ENCODE data around the gene LSM6. TPM values are rescaled to one million over a fixed set of nuclear protein-coding genes. Genes with fewer than 3 reads are reported as not detected.

LSM6 gene
- total and polyA plus RNA-seq, 2 experiments from 2014 or later: 70.4 to 238 TPM

DNA sequence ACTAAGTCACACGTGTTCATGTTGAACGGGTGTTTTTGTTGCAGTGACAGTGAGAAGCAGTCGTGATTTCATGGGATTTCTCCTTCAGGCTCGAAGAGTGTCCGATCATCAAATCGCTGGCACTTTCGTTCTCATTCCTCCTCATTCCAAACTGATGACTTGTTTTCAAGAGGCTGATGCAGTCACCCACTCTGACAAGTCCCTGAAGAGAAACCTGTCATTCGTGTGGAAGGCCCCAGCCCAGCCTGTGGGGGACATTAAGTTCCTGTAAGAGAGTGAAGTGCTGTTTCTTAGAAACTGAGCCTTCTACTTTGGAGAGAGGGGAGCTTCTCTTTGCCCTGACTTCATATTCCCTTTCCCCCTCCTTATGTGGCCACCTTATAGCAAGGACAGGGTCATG is 46.8 kb downstream of the LSM6 start:
- no peaks in the 10 kb centered on the region for H3K27me3 ChIP-seq (ENCODE audit: insufficient read depth)
- H3K4me3 ChIP-seq: no peak overlapping the region
- H3K27ac ChIP-seq (ENCODE audit: low read depth): no peak overlapping the region
- no peaks in the 10 kb centered on the region for H3F3A ChIP-seq (replicated peaks; ENCODE audit: low read depth)
- Mint-ChIP-seq H3K27ac (peak overlapping the region; percentile 48; the same call in 1 of the 2 replicates), H3K9me3 (no peaks in the 10 kb centered on the region), H3K27me3 (ENCODE audit: insufficient read depth, low read depth, poor library complexity) (peaks cover 2% of the 10 kb centered on the region), H3K4me1 (peaks cover 4% of the 10 kb centered on the region; the same call in 1 of the 3 replicates), H3K36me3 (ENCODE audit: low read depth) (no peaks in the 10 kb centered on the region), H3K4me3 (no peak overlapping the region)
- no peak for DNase-seq (ENCODE audit: low spot score)
- H3K4me2 ChIP-seq: no peak overlapping the region
- TF ChIP-seq JUNB (IDR thresholded peaks at IDR 0.05; ENCODE audit: unreplicated experiment): no peak
- no peaks in the 10 kb centered on the region for H4K20me1 ChIP-seq (replicated peaks; ENCODE audit: insufficient read depth)
- ATAC-seq: no peak
- peak overlapping the region; percentile 47; the same call in 1 of the 2 replicates for H2AFZ ChIP-seq
- no peaks in the 10 kb centered on the region for H3K36me3 ChIP-seq (ENCODE audit: insufficient read depth)
- no peaks in the 10 kb centered on the region for H3K4me1 ChIP-seq (ENCODE audit: insufficient read depth)
- no peaks in the 10 kb centered on the region for H3K9me2 ChIP-seq (ENCODE audit: insufficient read depth)
- no peaks in the 10 kb centered on the region for H3K79me2 ChIP-seq (replicated peaks; ENCODE audit: insufficient read depth)

GRCh38 chr4:146224326-146224966 is 48.9 kb downstream of the LSM6 start:
- DNase-seq (ENCODE audit: low spot score) (no peak), ATAC-seq (no peak)
- no peaks in the 10 kb centered on the region for H3K36me3 ChIP-seq (ENCODE audit: insufficient read depth)
- Mint-ChIP-seq H3K27ac (no peak overlapping the region), H3K9me3 (no peaks in the 10 kb centered on the region), H3K27me3 (ENCODE audit: insufficient read depth, low read depth, poor library complexity) (peaks cover 2% of the 10 kb centered on the region), H3K4me3 (no peak overlapping the region), H3K4me1 (no peaks in the 10 kb centered on the region), H3K36me3 (ENCODE audit: low read depth) (no peaks in the 10 kb centered on the region)
- H3K4me1 ChIP-seq (ENCODE audit: insufficient read depth): no peaks in the 10 kb centered on the region
- H3K27me3 ChIP-seq (ENCODE audit: insufficient read depth): no peaks in the 10 kb centered on the region
- H3K4me3 ChIP-seq: no peak overlapping the region
- no peak overlapping the region for H3K4me2 ChIP-seq
- peak overlapping the region; percentile 91 for H2AFZ ChIP-seq
- H3K79me2 ChIP-seq (replicated peaks; ENCODE audit: insufficient read depth): no peaks in the 10 kb centered on the region
- no peak overlapping the region for H3K27ac ChIP-seq (ENCODE audit: low read depth)
- TF ChIP-seq JUNB (IDR thresholded peaks at IDR 0.05; ENCODE audit: unreplicated experiment) (no peak), EZH2phosphoT487 (IDR thresholded peaks at IDR 0.05; ENCODE audit: unreplicated experiment) (no peak), POLR2AphosphoS5 (IDR thresholded peaks at IDR 0.05; ENCODE audit: low read depth) (no peak), NANOG (IDR thresholded peaks at IDR 0.05; ENCODE audit: borderline replicate concordance) (no peak), CREB1 (CRISPR knock-in tag; IDR thresholded peaks at IDR 0.05; ENCODE audit: low read depth) (no peak), STAT1 (IDR thresholded peaks at IDR 0.05; ENCODE audit: unreplicated experiment) (no peak)
- TF ChIP-seq, protein P1, sequence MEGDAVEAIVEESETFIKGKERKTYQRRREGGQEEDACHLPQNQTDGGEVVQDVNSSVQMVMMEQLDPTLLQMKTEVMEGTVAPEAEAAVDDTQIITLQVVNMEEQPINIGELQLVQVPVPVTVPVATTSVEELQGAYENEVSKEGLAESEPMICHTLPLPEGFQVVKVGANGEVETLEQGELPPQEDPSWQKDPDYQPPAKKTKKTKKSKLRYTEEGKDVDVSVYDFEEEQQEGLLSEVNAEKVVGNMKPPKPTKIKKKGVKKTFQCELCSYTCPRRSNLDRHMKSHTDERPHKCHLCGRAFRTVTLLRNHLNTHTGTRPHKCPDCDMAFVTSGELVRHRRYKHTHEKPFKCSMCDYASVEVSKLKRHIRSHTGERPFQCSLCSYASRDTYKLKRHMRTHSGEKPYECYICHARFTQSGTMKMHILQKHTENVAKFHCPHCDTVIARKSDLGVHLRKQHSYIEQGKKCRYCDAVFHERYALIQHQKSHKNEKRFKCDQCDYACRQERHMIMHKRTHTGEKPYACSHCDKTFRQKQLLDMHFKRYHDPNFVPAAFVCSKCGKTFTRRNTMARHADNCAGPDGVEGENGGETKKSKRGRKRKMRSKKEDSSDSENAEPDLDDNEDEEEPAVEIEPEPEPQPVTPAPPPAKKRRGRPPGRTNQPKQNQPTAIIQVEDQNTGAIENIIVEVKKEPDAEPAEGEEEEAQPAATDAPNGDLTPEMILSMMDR (conservative IDR thresholded peaks at IDR 0.05; ENCODE audit: low read depth in 2 of 2): no peak
- no peaks in the 10 kb centered on the region for H3F3A ChIP-seq (replicated peaks; ENCODE audit: low read depth)
- no peaks in the 10 kb centered on the region for H3K9me2 ChIP-seq (ENCODE audit: insufficient read depth)
- no peaks in the 10 kb centered on the region for H4K20me1 ChIP-seq (replicated peaks; ENCODE audit: insufficient read depth)

- Histone ChIP-seq H3K9me2 (ENCODE audit: insufficient read depth) (no peaks in the 10 kb centered on the region; the same call in 1 of the 2 replicates), H3K36me3 (ENCODE audit: insufficient read depth) (no peaks in the 10 kb centered on the region), H3K27me3 (ENCODE audit: insufficient read depth) (no peaks in the 10 kb centered on the region), H3K4me3 (no peak overlapping the region), H3K27ac (ENCODE audit: low read depth) (no peak overlapping the region), H3K4me2 (no peak overlapping the region), H4K20me1 (replicated peaks; ENCODE audit: insufficient read depth) (no peaks in the 10 kb centered on the region), H3K79me2 (replicated peaks; ENCODE audit: insufficient read depth) (no peaks in the 10 kb centered on the region), H2AFZ (no peak overlapping the region), H3K4me1 (ENCODE audit: insufficient read depth) (no peaks in the 10 kb centered on the region), H3F3A (replicated peaks; ENCODE audit: low read depth) (no peaks in the 10 kb centered on the region)
- Mint-ChIP-seq H3K9me3 (peaks cover 2% of the 10 kb centered on the region; the same call in 1 of the 3 replicates), H3K27ac (no peak overlapping the region), H3K4me1 (no peaks in the 10 kb centered on the region), H3K36me3 (ENCODE audit: low read depth) (no peaks in the 10 kb centered on the region), H3K27me3 (ENCODE audit: insufficient read depth, low read depth, poor library complexity) (peaks cover 2% of the 10 kb centered on the region), H3K4me3 (no peak overlapping the region)
- no peak for ATAC-seq
- TF ChIP-seq JUNB (IDR thresholded peaks at IDR 0.05; ENCODE audit: unreplicated experiment) (no peak), NANOG (IDR thresholded peaks at IDR 0.05; ENCODE audit: borderline replicate concordance) (no peak), EZH2 (IDR thresholded peaks at IDR 0.05; ENCODE audit: low read depth, unreplicated experiment) (no peak)
- no peak for DNase-seq (ENCODE audit: low spot score)
Measured at GRCh38 chr4:146229406-146229805, 53.9 kb downstream of the LSM6 start.

Measured in GM23338 (cell line).